GM23248 (cell line): ENCODE measurements around the gene YPEL5. TPM values are rescaled to one million over a fixed set of nuclear protein-coding genes. Genes with fewer than 3 reads are reported as not detected.

Source experiments
- DNase-seq: peaks from one replicate; pipeline ENCODE4 v3.0.0-alpha.2; 2015
- H2AFZ ChIP-seq: fragments of 200-600 bp; sonication (generic); 2 replicates; pipeline ENCODE4 v1.6.1; 2016; ENCODE audit warnings: antibody characterized with exemption
- H3F3A ChIP-seq: fragments of 200-600 bp; sonication (generic); 2 replicates; pipeline ENCODE4 v1.6.1; 2016; ENCODE audit warnings: mild to moderate bottlenecking, antibody characterized with exemption, mixed run types; ENCODE audit not compliant: insufficient read depth
- H3K27ac ChIP-seq: fragments of 200-600 bp; sonication (generic); 2 replicates; pipeline ENCODE4 v1.5.1; 2016; ENCODE audit warnings: mild to moderate bottlenecking
- H3K27me3 ChIP-seq: fragments of 200-600 bp; sonication (generic); replicated peaks from 2 replicates; pipeline ENCODE4 v1.6.1; 2016; ENCODE audit warnings: mild to moderate bottlenecking; ENCODE audit not compliant: insufficient read depth
- H3K36me3 ChIP-seq: fragments of 200-600 bp; sonication (generic); 2 replicates; pipeline ENCODE4 v1.6.1; 2016; ENCODE audit warnings: low read depth, mild to moderate bottlenecking
- H3K4me1 ChIP-seq: fragments of 200-600 bp; sonication (generic); 2 replicates; pipeline ENCODE4 v1.6.1; 2016; ENCODE audit warnings: mild to moderate bottlenecking; ENCODE audit not compliant: insufficient read depth
- H3K4me2 ChIP-seq: fragments of 200-600 bp; sonication (generic); one replicate; pipeline ENCODE4 v1.6.1; 2016; ENCODE audit warnings: mild to moderate bottlenecking; ENCODE audit not compliant: unreplicated experiment
- H3K4me3 ChIP-seq: fragments of 200-600 bp; sonication (generic); 2 replicates; pipeline ENCODE4 v1.5.1; 2016; ENCODE audit warnings: mild to moderate bottlenecking
- H3K79me2 ChIP-seq: fragments of 200-600 bp; sonication (generic); 2 replicates; pipeline ENCODE4 v1.6.1; 2016; ENCODE audit warnings: mild to moderate bottlenecking; ENCODE audit not compliant: insufficient read depth
- H3K9ac ChIP-seq: fragments of 200-600 bp; sonication (generic); 2 replicates; pipeline ENCODE4 v1.6.1; 2016; ENCODE audit warnings: mild to moderate bottlenecking
- H3K9me2 ChIP-seq: fragments of 200-600 bp; sonication (generic); 2 replicates; pipeline ENCODE4 v1.6.1; 2016; ENCODE audit warnings: mixed run types, mild to moderate bottlenecking, moderate library complexity; ENCODE audit not compliant: insufficient read depth
- H3K9me3 ChIP-seq: fragments of 200-600 bp; sonication (generic); one replicate; pipeline ENCODE4 v1.6.1; 2017; ENCODE audit warnings: low read depth
- H4K20me1 ChIP-seq: fragments of 200-600 bp; sonication (generic); 2 replicates; pipeline ENCODE4 v1.6.0; 2016; ENCODE audit not compliant: insufficient read depth
- EZH2 ChIP-seq: fragments of 200-600 bp; sonication (generic); IDR thresholded peaks from 2 replicates; pipeline ENCODE4 v1.6.1; 2018; ENCODE audit warnings: antibody characterized with exemption, mild to moderate bottlenecking; ENCODE audit not compliant: insufficient read depth, poor library complexity, severe bottlenecking
- EZH2phosphoT487 ChIP-seq: fragments of 200-600 bp; sonication (generic); IDR thresholded peaks from 2 replicates; pipeline ENCODE4 v1.6.1; 2018; ENCODE audit warnings: antibody characterized with exemption, moderate library complexity, mild to moderate bottlenecking, low read depth; ENCODE audit not compliant: insufficient read depth
- WGBS, 2 experiments: methylation state at CpG; one replicate each; pipeline ENCODE4 v1.1.6; 2015 to 2017; ENCODE audit warnings: low lambda C conversion rate in 2 of 2, low coverage in 1 of 2; ENCODE audit errors: missing lambda C conversion rate in 2 of 2; 5-methylcytosine and 5-hydroxymethylcytosine counted together
- in situ Hi-C: fragments of 300-500 bp; cut with MboI; formaldehyde crosslinking; loops from 2 replicates; pipeline ENCODE4 v1.15.0; 2020
- polyA plus RNA-seq: library from polyadenylated mRNA; unstranded; fragments of >200 nt; fragmentation: Nextera tagmentation; extraction: Ambion mirVana; gene quantifications from 2 replicates; pipeline ENCODE4 v1.2.1, GENCODE V29; 2016
- total RNA-seq: library from RNA; depleted of rRNA; stranded (reverse); fragments of >200 nt; shearing (Covaris generic); gene quantifications from 2 replicates; pipeline ENCODE4 v1.2.3, GENCODE V29; 2014

Gene YPEL5
- total and polyA plus RNA-seq, 2 experiments from 2014 or later: 101 to 128 TPM

GRCh38 chr2:30134582-30134981, 12.2 kb upstream of the YPEL5 start:
- no peaks in the 10 kb centered on the region for H3K79me2 ChIP-seq
- no peak overlapping the region for H3K27ac ChIP-seq
- H4K20me1 ChIP-seq: no peaks in the 10 kb centered on the region
- no peaks in the 10 kb centered on the region for H3K9me3 ChIP-seq
- no peak for DNase-seq
- H3K4me3 ChIP-seq: no peak overlapping the region
- in situ Hi-C loops: no loop called here
- H3K9ac ChIP-seq: no peak overlapping the region
- H3K27me3 ChIP-seq: 0 out of 2 replicates have a peak, but pooled peaks cover under 1% of the 10 kb centered on the region
- no peaks in the 10 kb centered on the region for H3K9me2 ChIP-seq
- TF ChIP-seq EZH2: no peak
- TF ChIP-seq EZH2phosphoT487: no peak
- H3K4me1 ChIP-seq: no peaks in the 10 kb centered on the region
- H3F3A ChIP-seq: no peaks in the 10 kb centered on the region
- 70 to 76% methylated on average over 5 of the region's 5 CpGs for WGBS, 2 experiments
- H3K36me3 ChIP-seq: no peaks in the 10 kb centered on the region
- H3K4me2 ChIP-seq: no peak overlapping the region
- H2AFZ ChIP-seq: no peak overlapping the region

GRCh38 chr2:30135541-30135940, 11.3 kb upstream of the YPEL5 start:
- no peaks in the 10 kb centered on the region for H3K9me3 ChIP-seq
- no peak overlapping the region for H3K27ac ChIP-seq
- no peaks in the 10 kb centered on the region for H3K36me3 ChIP-seq
- in situ Hi-C loops: no loop called here
- 44 to 50% methylated on average over 3 of the region's 3 CpGs for WGBS, 2 experiments
- TF ChIP-seq EZH2phosphoT487 (no peak), EZH2 (no peak)
- H3K4me2 ChIP-seq: no peak overlapping the region
- no peaks in the 10 kb centered on the region for H3K9me2 ChIP-seq
- no peak for DNase-seq
- no peaks in the 10 kb centered on the region for H4K20me1 ChIP-seq
- H3K27me3 ChIP-seq: 0 out of 2 replicates have a peak, but pooled peaks cover 6% of the 10 kb centered on the region
- H3K4me3 ChIP-seq: no peak overlapping the region
- no peaks in the 10 kb centered on the region for H3K79me2 ChIP-seq
- H3F3A ChIP-seq: no peaks in the 10 kb centered on the region
- H2AFZ ChIP-seq: no peak overlapping the region
- no peak overlapping the region for H3K9ac ChIP-seq
- no peaks in the 10 kb centered on the region for H3K4me1 ChIP-seq

GRCh38 chr2:30136764-30137444, 9.9 kb upstream of the YPEL5 start:
- Histone ChIP-seq H3F3A (no peaks in the 10 kb centered on the region), H3K79me2 (no peaks in the 10 kb centered on the region), H4K20me1 (no peaks in the 10 kb centered on the region), H3K9me2 (no peaks in the 10 kb centered on the region), H3K4me2 (no peak overlapping the region), H3K27me3 (0 out of 2 replicates have a peak, but pooled peaks cover 6% of the 10 kb centered on the region), H3K4me3 (no peak overlapping the region), H3K4me1 (no peaks in the 10 kb centered on the region), H3K9ac (no peak overlapping the region), H2AFZ (no peak overlapping the region), H3K36me3 (no peaks in the 10 kb centered on the region), H3K9me3 (no peaks in the 10 kb centered on the region), H3K27ac (no peak overlapping the region)
- 66% methylated on average over 10 of the region's 10 CpGs for WGBS, 2 experiments
- no peak for DNase-seq
- TF ChIP-seq EZH2phosphoT487 (no peak), EZH2 (no peak)
- in situ Hi-C loops: no loop called here

GRCh38 chr2:30139131-30139870, 7.5 kb upstream of the YPEL5 start:
- H3K27ac ChIP-seq: no peak overlapping the region
- 0 out of 2 replicates have a peak, but pooled peaks cover 6% of the 10 kb centered on the region for H3K27me3 ChIP-seq
- H2AFZ ChIP-seq: no peak overlapping the region
- H3K9me2 ChIP-seq: no peaks in the 10 kb centered on the region
- H3K9me3 ChIP-seq: no peaks in the 10 kb centered on the region
- WGBS, 2 experiments: 40 to 46% methylated on average over 6 of the region's 6 CpGs
- no peak overlapping the region for H3K4me2 ChIP-seq
- no peak for DNase-seq
- H3K9ac ChIP-seq: no peak overlapping the region
- no peak for TF ChIP-seq EZH2phosphoT487
- no peak for TF ChIP-seq EZH2
- H3K36me3 ChIP-seq: no peaks in the 10 kb centered on the region
- H3F3A ChIP-seq: no peaks in the 10 kb centered on the region
- in situ Hi-C loops: no loop called here
- no peaks in the 10 kb centered on the region for H3K4me1 ChIP-seq
- H3K79me2 ChIP-seq: no peaks in the 10 kb centered on the region
- H3K4me3 ChIP-seq: no peak overlapping the region
- H4K20me1 ChIP-seq: no peaks in the 10 kb centered on the region
